A549 (cell line): ENCODE data around the gene CCT8.

ENCODE experiments used
- BCL3 ChIP-seq: fragments of >200 bp; sonication (Bioruptor Twin); formaldehyde crosslinking; IDR thresholded peaks from 3 replicates; pipeline ENCODE4 v1.6.1; 2016
- CEBPB ChIP-seq, 2 experiments: fragments of >200 bp in 1 of 2; sonication (Bioruptor Twin) in 1 of 2; formaldehyde crosslinking in 1 of 2; IDR thresholded peaks; 2 replicates each; pipeline ENCODE4 v1.6.1; 2012 to 2016
- CHD2 ChIP-seq: fragments of 150-350 bp; IDR thresholded peaks from 2 replicates; pipeline ENCODE4 v1.6.1; 2014; ENCODE audit warnings: low read length; ENCODE audit not compliant: partially characterized antibody
- CTCF ChIP-seq: fragments of >200 bp; sonication (Bioruptor Twin); formaldehyde crosslinking; IDR thresholded peaks from 3 replicates; pipeline ENCODE4 v1.5.1; 2016
- E2F6 ChIP-seq: IDR thresholded peaks from 2 replicates; pipeline ENCODE4 v1.6.1; 2012; ENCODE audit warnings: low read depth, borderline replicate concordance
- EP300 ChIP-seq, 2 experiments: fragments of >200 bp; sonication (Bioruptor Twin); formaldehyde crosslinking; IDR thresholded peaks; 2 replicates in 1 of 2; 3 replicates in 1 of 2; pipeline ENCODE4 v1.6.1; 2016 to 2017
- HMGXB4 ChIP-seq: fragments of 250-450 bp; sonication (Bioruptor Pico); IDR thresholded peaks from 2 replicates; pipeline ENCODE4 v1.5.0; 2021; ENCODE audit warnings: mild to moderate bottlenecking, moderate library complexity, borderline replicate concordance
- JUN ChIP-seq, 2 experiments: fragments of >200 bp; sonication (Bioruptor Twin); formaldehyde crosslinking; IDR thresholded peaks; 2 replicates in 1 of 2; 3 replicates in 1 of 2; pipeline ENCODE4 v1.6.1; 2016 to 2017
- JUNB ChIP-seq: fragments of >200 bp; sonication (Bioruptor Twin); formaldehyde crosslinking; IDR thresholded peaks from 2 replicates; pipeline ENCODE4 v1.6.1; 2016
- KDM1A ChIP-seq: fragments of 200-600 bp; sonication (generic); IDR thresholded peaks from 2 replicates; pipeline ENCODE4 v1.6.1; 2016; ENCODE audit warnings: low read depth, mild to moderate bottlenecking
- MAX ChIP-seq: IDR thresholded peaks from 2 replicates; pipeline ENCODE4 v1.6.1; 2012
- POLR2A ChIP-seq: IDR thresholded peaks from 2 replicates; pipeline ENCODE4 v1.6.1; 2012; ENCODE audit warnings: mild to moderate bottlenecking, low read length
- RAD21 ChIP-seq, 2 experiments: fragments of >200 bp in 1 of 2; sonication (Bioruptor Twin) in 1 of 2; formaldehyde crosslinking in 1 of 2; IDR thresholded peaks in 1 of 2; conservative IDR thresholded peaks in 1 of 2; 2 replicates in 1 of 2; 3 replicates in 1 of 2; pipeline ENCODE4 v1.6.1; 2012 to 2018; ENCODE audit warnings: inconsistent platforms in 1 of 2
- USF2 ChIP-seq: fragments of 450-650 bp; IDR thresholded peaks from 2 replicates; pipeline ENCODE4 v1.6.1; 2014; ENCODE audit warnings: antibody characterized with exemption

- TF ChIP-seq JUNB (no peak), RAD21 (conservative IDR thresholded peaks at IDR 0.05 in 1 of 2, IDR thresholded peaks at IDR 0.05 in 1 of 2) (no peak), CEBPB (IDR thresholded peaks at IDR 0.05) (no peak), POLR2A (no peak), KDM1A (no peak), CTCF (no peak), JUN (IDR thresholded peaks at IDR 0.05) (no peak), HMGXB4 (no peak), BCL3 (no peak), EP300 (IDR thresholded peaks at IDR 0.05) (no peak), E2F6 (no peak), CHD2 (no peak), MAX (no peak), USF2 (no peak)
Measured at GRCh38 chr21:29075706-29076466, 2.4 kb upstream of the CCT8 start.
